ENCODE measurements around the gene ZNF727. TPM values are rescaled to one million over a fixed set of nuclear protein-coding genes. Genes with fewer than 3 reads are reported as not detected.
"Not testable (repeated sequence)": the region's sequence is repeated elsewhere in the genome, so short reads cannot be mapped to it uniquely, and the experiment has no call there.

The ZNF727 gene
- total RNA-seq, 1 donor from 2014 or later, result not detected

DNA sequence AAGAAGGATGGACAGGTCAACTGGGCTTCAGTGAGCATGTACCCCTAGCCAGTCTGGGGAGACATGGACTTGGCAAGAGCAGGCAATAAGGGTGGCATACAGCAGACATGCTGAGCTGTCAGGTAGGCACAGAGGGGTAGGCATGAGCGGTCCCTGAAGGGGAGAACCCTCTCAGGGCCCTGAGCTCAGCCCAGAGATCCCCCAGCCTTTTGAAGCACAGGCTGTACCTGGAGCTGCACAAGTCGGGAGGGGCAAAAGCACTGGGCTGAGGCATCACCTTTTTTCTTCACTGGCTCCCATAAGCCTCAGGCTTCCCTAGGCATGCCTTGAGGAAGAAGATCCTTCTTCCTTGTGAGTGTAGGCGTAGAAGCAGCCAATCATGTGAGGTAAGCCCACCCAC lies 42.3 kb downstream of the ZNF727 start:
- Mint-ChIP-seq H3K4me1 (no peaks in the 10 kb centered on the region), H3K9me3 (peaks cover 34% of the 10 kb centered on the region), H3K4me3 (no peak overlapping the region), H3K27me3 (ENCODE audit: insufficient read depth, low read depth) (peaks cover 4% of the 10 kb centered on the region), H3K36me3 (peaks cover 2% of the 10 kb centered on the region), H3K27ac (no peak overlapping the region)
- peaks cover 24% of the 10 kb centered on the region for H3K9me3 ChIP-seq (ENCODE audit: low read depth)
- no peaks in the 10 kb centered on the region for H3K27me3 ChIP-seq
- H3K4me2 ChIP-seq, result no peak overlapping the region
- no peak for DNase-seq (ENCODE audit: low spot score)
- H3K79me2 ChIP-seq (ENCODE audit: low read depth), result no peaks in the 10 kb centered on the region
- H3K36me3 ChIP-seq, result no peaks in the 10 kb centered on the region
- no peaks in the 10 kb centered on the region for H3F3A ChIP-seq (ENCODE audit: low read depth)
- TF ChIP-seq, protein P1, sequence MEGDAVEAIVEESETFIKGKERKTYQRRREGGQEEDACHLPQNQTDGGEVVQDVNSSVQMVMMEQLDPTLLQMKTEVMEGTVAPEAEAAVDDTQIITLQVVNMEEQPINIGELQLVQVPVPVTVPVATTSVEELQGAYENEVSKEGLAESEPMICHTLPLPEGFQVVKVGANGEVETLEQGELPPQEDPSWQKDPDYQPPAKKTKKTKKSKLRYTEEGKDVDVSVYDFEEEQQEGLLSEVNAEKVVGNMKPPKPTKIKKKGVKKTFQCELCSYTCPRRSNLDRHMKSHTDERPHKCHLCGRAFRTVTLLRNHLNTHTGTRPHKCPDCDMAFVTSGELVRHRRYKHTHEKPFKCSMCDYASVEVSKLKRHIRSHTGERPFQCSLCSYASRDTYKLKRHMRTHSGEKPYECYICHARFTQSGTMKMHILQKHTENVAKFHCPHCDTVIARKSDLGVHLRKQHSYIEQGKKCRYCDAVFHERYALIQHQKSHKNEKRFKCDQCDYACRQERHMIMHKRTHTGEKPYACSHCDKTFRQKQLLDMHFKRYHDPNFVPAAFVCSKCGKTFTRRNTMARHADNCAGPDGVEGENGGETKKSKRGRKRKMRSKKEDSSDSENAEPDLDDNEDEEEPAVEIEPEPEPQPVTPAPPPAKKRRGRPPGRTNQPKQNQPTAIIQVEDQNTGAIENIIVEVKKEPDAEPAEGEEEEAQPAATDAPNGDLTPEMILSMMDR (IDR thresholded peaks at IDR 0.05), result no peak
- TF ChIP-seq EZH2phosphoT487 (IDR thresholded peaks at IDR 0.05), result no peak
- no peak for TF ChIP-seq EZH2 (IDR thresholded peaks at IDR 0.05)
- H3K9ac ChIP-seq, result no peak overlapping the region
- H3K4me1 ChIP-seq, result no peaks in the 10 kb centered on the region
- H3K27ac ChIP-seq, result no peak overlapping the region
- no peak overlapping the region for H3K4me3 ChIP-seq
- H2AFZ ChIP-seq (replicated peaks), result no peak overlapping the region
- no peaks in the 10 kb centered on the region for H4K20me1 ChIP-seq (ENCODE audit: low read depth)

DNA sequence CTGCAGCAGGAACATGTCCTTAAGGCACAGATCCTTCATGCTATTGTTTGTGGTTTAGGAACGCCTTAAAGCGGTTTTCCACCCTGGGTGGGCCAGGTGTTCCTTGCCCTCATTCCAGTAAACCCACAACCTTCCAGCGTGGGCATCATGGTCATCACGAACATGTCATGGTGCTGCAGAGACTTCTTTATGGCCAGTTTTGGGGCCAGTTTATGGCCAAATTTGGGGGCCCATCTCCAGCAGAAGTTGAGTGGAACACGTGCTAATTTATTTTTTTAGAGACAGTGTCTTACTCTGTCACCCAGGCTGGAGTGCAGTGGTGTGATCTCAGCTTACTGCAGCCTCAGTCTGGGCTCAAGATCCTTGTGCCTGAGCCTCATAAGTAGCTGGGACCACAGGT lies 43.6 kb downstream of the ZNF727 start:
- not testable (repeated sequence) for H3K36me3 ChIP-seq; H3K36me3 Mint-ChIP-seq; H3K27me3 ChIP-seq; H3K9ac ChIP-seq; H3K4me3 Mint-ChIP-seq; H3K27ac ChIP-seq; H3K27ac Mint-ChIP-seq; H3F3A ChIP-seq (ENCODE audit: low read depth); H2AFZ ChIP-seq (replicated peaks); H3K4me2 ChIP-seq; H3K4me1 ChIP-seq; H3K4me3 ChIP-seq; H3K4me1 Mint-ChIP-seq; H3K79me2 ChIP-seq (ENCODE audit: low read depth); DNase-seq (ENCODE audit: low spot score); H4K20me1 ChIP-seq (ENCODE audit: low read depth); H3K27me3 Mint-ChIP-seq (ENCODE audit: insufficient read depth, low read depth)
- H3K9me3 ChIP-seq (ENCODE audit: low read depth), result peaks cover 24% of the 10 kb centered on the region
- H3K9me3 Mint-ChIP-seq, result peaks cover 40% of the 10 kb centered on the region

Other genes with a start within 250 kb of the ZNF727 start
- not detected in 2 replicates for gene ZNF722, start 46.6 kb upstream of the ZNF727 start, total RNA-seq (ENCODE audit: low replicate concordance)
- not detected in 2 replicates for gene ZNF735, start 161.8 kb downstream of the ZNF727 start, total RNA-seq (ENCODE audit: low replicate concordance)
- gene ZNF679, start 183.0 kb downstream of the ZNF727 start, total RNA-seq (ENCODE audit: low replicate concordance), result not detected in 2 replicates

Measured in neural progenitor cell (in vitro differentiated cells).